ENCODE results near the gene GIPR.

DNA sequence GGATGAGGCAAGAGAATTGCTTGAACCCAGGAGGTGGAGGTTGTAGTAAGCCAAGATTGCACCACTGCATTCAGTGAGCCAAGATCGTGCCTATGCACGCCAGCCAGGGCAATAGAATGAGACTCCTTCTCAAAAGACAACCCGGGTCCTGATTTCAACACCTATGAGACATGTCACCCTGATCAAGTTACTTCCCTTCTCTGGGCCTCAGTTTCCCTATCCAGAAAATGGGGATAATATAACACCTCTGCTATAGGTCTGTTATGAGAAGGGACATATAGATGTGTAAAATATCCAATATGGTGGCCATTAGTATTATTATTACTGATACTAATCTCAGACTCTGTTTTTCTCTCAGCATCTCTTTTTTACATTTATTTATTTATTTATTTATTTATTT is 12.9 kb upstream of the GIPR start:
- TF ChIP-seq GATA3 (IDR thresholded peaks at IDR 0.05; ENCODE audit: low read depth, low read length), result no peak
- no peak for TF ChIP-seq GATA2 (IDR thresholded peaks at IDR 0.05; ENCODE audit: low read depth, low read length)
